BJ (cell line): ENCODE measurements around the gene TAS2R7. TPM values are rescaled to one million over a fixed set of nuclear protein-coding genes. Genes with fewer than 3 reads are reported as not detected.
"Not testable (repeated sequence)": the region's sequence is repeated elsewhere in the genome, so short reads cannot be mapped to it uniquely, and the experiment has no call there.

Source experiments
- CTCF ChIA-PET: fragments of 350-600 bp; formaldehyde crosslinking; extraction: SDS; loops from one replicate; lab custom pipeline; 2021; ENCODE audit warnings: antibody characterized with exemption, inconsistent platforms; lab: Yijun Ruan, JAX
- POLR2A ChIA-PET: fragments of 300-600 bp; sonication (Branson Sonifier 250); formaldehyde crosslinking; extraction: SDS; loops from one replicate; lab custom pipeline; 2021; ENCODE audit warnings: antibody characterized with exemption; lab: Charles Lee
- DNase-seq: peaks from one replicate; pipeline ENCODE4 v3.0.0-alpha.2; 2011; ENCODE audit warnings: low read depth
- H3K27me3 ChIP-seq: 2 replicates; pipeline ENCODE4 v1.6.0; 2011; ENCODE audit warnings: low read length; ENCODE audit not compliant: control insufficient read depth, insufficient read depth
- H3K36me3 ChIP-seq: 2 replicates; pipeline ENCODE4 v1.5.1; 2011; ENCODE audit warnings: low read length; ENCODE audit not compliant: control insufficient read depth, insufficient read depth
- H3K4me3 ChIP-seq: 2 replicates; pipeline ENCODE4 v1.5.1; 2011; ENCODE audit warnings: low read depth, mild to moderate bottlenecking, control low read depth, low read length
- polyA plus RNA-seq: library from polyadenylated mRNA; depleted of rRNA; stranded (reverse); fragments of >200 nt; gene quantifications from 2 replicates; pipeline ENCODE4 v1.2.3, GENCODE V29; 2011
- TF ChIP-seq, protein P1 (sequence below): IDR thresholded peaks from 2 replicates; pipeline ENCODE4 v1.5.1; 2011; ENCODE audit warnings: low read depth, mild to moderate bottlenecking, control low read depth, inconsistent platforms, low read length, moderate library complexity; ENCODE audit not compliant: insufficient read depth

Gene TAS2R7
- polyA plus RNA-seq, 1 experiment = not detected

DNA sequence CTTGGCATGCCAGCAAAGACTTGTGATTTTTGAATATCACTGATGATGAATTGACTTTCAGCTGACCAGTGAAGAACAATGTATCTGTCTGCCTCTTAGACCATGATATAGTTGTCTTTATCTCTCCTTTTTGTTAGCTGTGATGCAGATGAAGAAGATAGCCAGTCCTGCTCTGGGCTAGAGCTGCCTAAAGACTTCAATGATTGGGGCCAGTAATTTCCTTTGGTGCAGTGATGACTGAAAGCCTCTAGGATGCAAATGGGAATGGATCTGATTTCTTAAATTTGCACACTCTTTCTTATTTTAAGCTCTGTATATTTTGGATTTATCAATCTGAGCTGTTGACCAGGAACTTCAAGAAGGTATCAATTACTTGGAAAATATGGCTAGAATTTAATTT, 7.6 kb upstream of the TAS2R7 start, which contains the start of gene TAS2R9:
Gene TAS2R9, minus strand, starts transcription at position 101 of the 400 bp plus-strand sequence. Its CDS starts 93 bp downstream, at position 8.
- POLR2A ChIA-PET = no interaction called here
- no peak for DNase-seq
- H3K36me3 ChIP-seq = no peaks in the 10 kb centered on the region
- no peaks in the 10 kb centered on the region for H3K27me3 ChIP-seq
- no peak within 1 kb of the TSS for H3K4me3 ChIP-seq
- TF ChIP-seq, protein P1, sequence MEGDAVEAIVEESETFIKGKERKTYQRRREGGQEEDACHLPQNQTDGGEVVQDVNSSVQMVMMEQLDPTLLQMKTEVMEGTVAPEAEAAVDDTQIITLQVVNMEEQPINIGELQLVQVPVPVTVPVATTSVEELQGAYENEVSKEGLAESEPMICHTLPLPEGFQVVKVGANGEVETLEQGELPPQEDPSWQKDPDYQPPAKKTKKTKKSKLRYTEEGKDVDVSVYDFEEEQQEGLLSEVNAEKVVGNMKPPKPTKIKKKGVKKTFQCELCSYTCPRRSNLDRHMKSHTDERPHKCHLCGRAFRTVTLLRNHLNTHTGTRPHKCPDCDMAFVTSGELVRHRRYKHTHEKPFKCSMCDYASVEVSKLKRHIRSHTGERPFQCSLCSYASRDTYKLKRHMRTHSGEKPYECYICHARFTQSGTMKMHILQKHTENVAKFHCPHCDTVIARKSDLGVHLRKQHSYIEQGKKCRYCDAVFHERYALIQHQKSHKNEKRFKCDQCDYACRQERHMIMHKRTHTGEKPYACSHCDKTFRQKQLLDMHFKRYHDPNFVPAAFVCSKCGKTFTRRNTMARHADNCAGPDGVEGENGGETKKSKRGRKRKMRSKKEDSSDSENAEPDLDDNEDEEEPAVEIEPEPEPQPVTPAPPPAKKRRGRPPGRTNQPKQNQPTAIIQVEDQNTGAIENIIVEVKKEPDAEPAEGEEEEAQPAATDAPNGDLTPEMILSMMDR = no peak
- CTCF ChIA-PET = no interaction called here

DNA sequence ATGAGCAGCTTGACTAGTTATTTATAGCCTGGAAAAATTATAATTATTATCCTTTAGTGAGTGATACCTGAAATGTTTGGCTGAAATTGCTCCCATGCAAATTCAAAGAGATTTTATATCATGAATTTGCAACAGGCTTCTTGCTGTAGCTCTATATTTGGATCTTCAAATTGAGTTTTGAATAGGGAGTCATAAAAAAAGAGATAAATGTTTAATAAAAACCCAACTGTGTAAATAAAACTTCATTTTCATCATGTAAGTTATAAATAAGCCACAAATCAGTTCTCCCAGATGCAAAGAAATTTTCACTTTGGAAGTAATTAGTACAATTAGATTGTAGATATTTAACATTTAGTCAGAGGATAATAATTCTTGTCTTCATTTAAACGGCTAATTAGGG, 4.8 kb upstream of the TAS2R7 start, which contains the start of gene TAS2R8:
Gene TAS2R8, minus strand, starts transcription at position 101 of the 400 bp plus-strand sequence. CDS start 306 bp downstream, outside the sequence.
- H3K4me3 ChIP-seq = no peak within 1 kb of the TSS
- no peaks in the 10 kb centered on the region for H3K36me3 ChIP-seq
- no peak for DNase-seq
- no peaks in the 10 kb centered on the region for H3K27me3 ChIP-seq
- TF ChIP-seq, protein P1 = no peak
- ChIA-PET CTCF (no interaction called here), POLR2A (no interaction called here)

DNA sequence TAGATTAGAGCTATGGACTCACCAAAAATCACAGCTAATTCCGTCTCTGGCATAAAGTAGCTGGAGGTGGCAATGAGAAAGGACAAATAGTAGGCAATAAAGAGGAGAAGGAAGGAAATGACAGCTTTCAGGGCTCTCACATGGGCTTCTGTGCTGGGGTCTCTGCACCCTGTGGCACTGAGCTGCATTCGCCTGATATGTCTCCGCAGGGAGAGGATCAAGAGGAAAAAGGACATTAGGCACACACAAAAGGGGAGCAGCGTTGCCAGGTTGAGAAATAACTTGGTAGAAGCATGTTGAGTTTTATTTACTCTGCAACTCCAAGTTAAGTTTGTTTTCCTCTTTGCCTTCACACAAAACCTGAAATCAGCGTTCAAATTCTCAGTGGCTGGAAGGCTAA, 686 bp downstream of the TAS2R7 start:
- H3K27me3 ChIP-seq = no peaks in the 10 kb centered on the region
- POLR2A ChIA-PET = no interaction called here
- TF ChIP-seq, protein P1 = no peak
- DNase-seq = no peak
- H3K36me3 ChIP-seq = no peaks in the 10 kb centered on the region
- no peak overlapping the region for H3K4me3 ChIP-seq
- CTCF ChIA-PET = no interaction called here

DNA sequence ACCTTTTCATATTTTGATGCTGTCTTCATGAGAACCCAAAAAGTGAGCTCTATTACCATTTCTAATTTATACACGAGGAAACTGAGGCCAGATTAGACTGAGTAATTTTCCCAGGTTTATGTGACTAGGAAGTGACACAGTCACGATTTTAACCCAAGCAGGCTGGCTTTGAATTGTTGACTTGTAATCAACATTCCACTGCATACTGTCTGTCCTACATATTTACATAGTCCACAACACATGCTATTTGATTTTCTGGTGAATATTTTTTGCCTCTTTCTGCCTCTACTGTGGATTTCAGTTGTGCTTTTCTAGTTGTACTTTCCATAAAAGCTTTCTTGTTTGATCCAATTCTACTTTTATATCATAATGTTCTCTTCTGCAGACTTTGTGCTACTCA, 8.2 kb downstream of the TAS2R7 start:
- no peak for DNase-seq
- TF ChIP-seq, protein P1 = no peak
- no peak overlapping the region for H3K4me3 ChIP-seq
- CTCF ChIA-PET = no interaction called here
- H3K27me3 ChIP-seq = no peaks in the 10 kb centered on the region
- POLR2A ChIA-PET = no interaction called here
- no peaks in the 10 kb centered on the region for H3K36me3 ChIP-seq

DNA sequence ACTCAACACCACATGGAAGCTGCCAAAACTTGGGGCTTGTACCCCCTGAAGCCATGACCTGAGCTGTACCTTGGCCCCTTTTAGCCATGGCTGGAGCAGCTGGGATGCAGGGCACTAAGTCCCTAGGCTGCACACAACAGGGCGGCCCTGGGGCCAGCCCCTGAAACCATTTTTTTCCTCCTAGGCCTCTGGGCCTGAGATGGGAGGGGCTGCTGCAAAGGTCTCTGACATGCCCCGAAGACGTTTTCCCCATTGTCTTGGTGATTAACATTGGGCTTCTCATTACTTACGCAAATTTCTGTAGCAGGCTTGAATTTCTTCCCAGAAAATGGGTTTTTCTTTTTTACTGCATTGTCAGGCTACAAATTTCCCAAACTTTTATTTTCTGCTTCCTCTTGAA, 10.7 kb downstream of the TAS2R7 start:
- H3K27me3 ChIP-seq, H3K4me3 ChIP-seq, POLR2A ChIA-PET, CTCF ChIA-PET, H3K36me3 ChIP-seq, DNase-seq: not testable (repeated sequence)

DNA sequence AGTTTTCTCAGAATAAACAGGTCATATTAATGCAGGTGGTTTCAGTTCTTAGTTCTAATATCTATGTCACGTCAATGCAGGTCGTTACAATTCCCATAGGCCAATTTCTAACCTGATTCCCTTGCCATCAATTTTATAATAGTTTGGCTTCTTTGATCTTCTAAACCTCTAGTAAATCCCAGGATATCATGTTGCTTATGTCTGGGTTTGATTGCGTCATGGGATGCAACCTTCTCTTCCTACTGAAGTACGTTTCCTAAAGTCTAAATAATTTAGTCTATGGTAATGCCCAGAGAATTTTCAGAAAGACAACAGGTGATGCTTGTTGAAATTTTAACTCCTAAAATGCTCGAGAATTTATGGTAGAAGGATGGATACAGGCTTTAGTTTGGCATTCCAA, 19.2 kb downstream of the TAS2R7 start:
- ChIA-PET CTCF (interaction anchor here (0.6 kb wide), 1 partner anchor 12 kb away, joined by 4 read pairs; no protein-coding TSS in a partner anchor), POLR2A (no interaction called here)
- no peak for DNase-seq
- H3K4me3 ChIP-seq = no peak overlapping the region
- no peaks in the 10 kb centered on the region for H3K36me3 ChIP-seq
- no peaks in the 10 kb centered on the region for H3K27me3 ChIP-seq
- TF ChIP-seq, protein P1 = no peak
